MM.1S (cell line): ENCODE measurements around the gene RCE1.
"Not testable (repeated sequence)": the region's sequence is repeated elsewhere in the genome, so short reads cannot be mapped to it uniquely, and the experiment has no call there.

ENCODE experiments used
- DNase-seq: peaks from one replicate; pipeline ENCODE4 v3.0.0-alpha.2; 2015
- H2AFZ ChIP-seq: fragments of 300-600 bp; sonication (generic); 2 replicates; pipeline ENCODE4 v1.6.0; 2016; ENCODE audit warnings: antibody characterized with exemption, low read length
- H3F3A ChIP-seq: fragments of 300-600 bp; sonication (generic); 2 replicates; pipeline ENCODE4 v1.6.1; 2016; ENCODE audit warnings: mild to moderate bottlenecking, antibody characterized with exemption, low read length, moderate library complexity, mixed read lengths; ENCODE audit not compliant: insufficient read depth
- H3K27ac ChIP-seq: fragments of 300-600 bp; sonication (generic); 2 replicates; pipeline ENCODE4 v1.5.1; 2016; ENCODE audit warnings: mild to moderate bottlenecking, low read length
- H3K27me3 ChIP-seq: fragments of 300-600 bp; sonication (generic); replicated peaks from 2 replicates; pipeline ENCODE4 v1.6.0; 2016; ENCODE audit warnings: low read length; ENCODE audit not compliant: insufficient read depth
- H3K36me3 ChIP-seq: fragments of 300-600 bp; sonication (generic); replicated peaks from 2 replicates; pipeline ENCODE4 v1.6.1; 2016; ENCODE audit warnings: mild to moderate bottlenecking, low read length, mixed read lengths; ENCODE audit not compliant: insufficient read depth
- H3K4me1 ChIP-seq: fragments of 300-600 bp; sonication (generic); 2 replicates; pipeline ENCODE4 v1.6.1; 2016; ENCODE audit warnings: low read length, mixed read lengths
- H3K4me2 ChIP-seq: fragments of 300-600 bp; sonication (generic); 2 replicates; pipeline ENCODE4 v1.6.0; 2016; ENCODE audit warnings: low read depth, low read length
- H3K4me3 ChIP-seq: fragments of 300-600 bp; sonication (generic); 2 replicates; pipeline ENCODE4 v1.5.1; 2016; ENCODE audit warnings: low read length, mixed read lengths
- H3K79me2 ChIP-seq: fragments of 300-600 bp; sonication (generic); 2 replicates; pipeline ENCODE4 v1.6.1; 2016; ENCODE audit warnings: mixed run types, low read length, mixed read lengths
- H3K9ac ChIP-seq: fragments of 300-600 bp; sonication (generic); 2 replicates; pipeline ENCODE4 v1.6.1; 2016; ENCODE audit warnings: low read length, mixed read lengths
- H3K9me2 ChIP-seq: fragments of 300-600 bp; sonication (generic); replicated peaks from 2 replicates; pipeline ENCODE4 v1.6.1; 2016; ENCODE audit warnings: mild to moderate bottlenecking, low read length, mixed read lengths; ENCODE audit not compliant: insufficient read depth
- H3K9me3 ChIP-seq: fragments of 300-600 bp; sonication (generic); replicated peaks from 2 replicates; pipeline ENCODE4 v1.6.1; 2016; ENCODE audit warnings: mild to moderate bottlenecking, low read length, mixed read lengths; ENCODE audit not compliant: insufficient read depth
- H4K20me1 ChIP-seq: fragments of 300-600 bp; sonication (generic); 2 replicates; pipeline ENCODE4 v1.6.1; 2016; ENCODE audit warnings: mild to moderate bottlenecking, low read length, moderate library complexity, mixed read lengths; ENCODE audit not compliant: insufficient read depth
- CTCF ChIP-seq: fragments of 300-600 bp; sonication (generic); IDR thresholded peaks from 2 replicates; pipeline ENCODE4 v1.5.1; 2016; ENCODE audit warnings: antibody characterized with exemption, low read length, mixed read lengths
- EZH2 ChIP-seq: fragments of 300-600 bp; sonication (generic); optimal IDR thresholded peaks from 2 replicates; pipeline ENCODE3; 2017; ENCODE audit warnings: low read depth, mild to moderate bottlenecking, antibody characterized with exemption, low read length, mixed read lengths
- EZH2phosphoT487 ChIP-seq: fragments of 300-600 bp; sonication (generic); IDR thresholded peaks from 2 replicates; pipeline ENCODE4 v1.6.1; 2018; ENCODE audit warnings: antibody characterized with exemption, low read length

RCE1 gene

GRCh38 chr11:66820901-66821300, 22.3 kb upstream of the RCE1 start:
- TF ChIP-seq EZH2phosphoT487 (no peak), EZH2 (no peak), CTCF (no peak)
- no peaks in the 10 kb centered on the region for H3K36me3 ChIP-seq
- no peaks in the 10 kb centered on the region for H3K4me1 ChIP-seq
- no peaks in the 10 kb centered on the region for H3K9me2 ChIP-seq
- no peak overlapping the region for H3K27ac ChIP-seq
- no peak overlapping the region for H3K9ac ChIP-seq
- H3K9me3 ChIP-seq, result no peaks in the 10 kb centered on the region
- no peaks in the 10 kb centered on the region for H3K27me3 ChIP-seq
- H3K79me2 ChIP-seq, result no peaks in the 10 kb centered on the region
- no peak overlapping the region for H3K4me3 ChIP-seq
- H2AFZ ChIP-seq, result no peak overlapping the region
- no peaks in the 10 kb centered on the region for H3F3A ChIP-seq
- no peak for DNase-seq
- H4K20me1 ChIP-seq, result no peaks in the 10 kb centered on the region
- no peak overlapping the region for H3K4me2 ChIP-seq

DNA sequence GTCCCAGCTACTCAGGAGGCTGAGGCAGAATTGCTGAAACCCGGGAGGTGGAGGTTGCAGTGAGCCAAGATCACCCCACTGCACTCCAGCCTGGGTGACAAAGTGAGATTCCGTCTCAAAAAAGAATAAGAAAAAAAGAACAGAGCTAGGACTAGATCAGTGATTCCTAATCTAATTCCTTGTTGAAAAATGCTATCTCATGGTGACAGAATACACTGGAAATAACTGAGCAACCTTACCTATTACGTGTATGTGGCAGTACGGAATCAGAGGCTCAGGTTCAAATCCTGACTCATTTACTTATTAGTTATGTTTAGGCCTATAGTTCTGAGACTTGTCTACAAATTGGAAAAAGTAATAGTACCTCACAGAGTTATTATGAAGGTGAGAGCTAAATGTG, 19.5 kb upstream of the RCE1 start:
- no peak for DNase-seq
- Histone ChIP-seq H3K9me2 (no peaks in the 10 kb centered on the region), H3K27ac (no peak overlapping the region), H3K9me3 (no peaks in the 10 kb centered on the region), H3F3A (no peaks in the 10 kb centered on the region), H3K27me3 (no peaks in the 10 kb centered on the region), H3K4me3 (no peak overlapping the region), H3K4me2 (no peak overlapping the region), H3K9ac (no peak overlapping the region), H2AFZ (no peak overlapping the region), H3K4me1 (no peaks in the 10 kb centered on the region), H3K36me3 (no peaks in the 10 kb centered on the region), H4K20me1 (no peaks in the 10 kb centered on the region), H3K79me2 (no peaks in the 10 kb centered on the region)
- TF ChIP-seq EZH2phosphoT487 (no peak), EZH2 (no peak)

- not testable (repeated sequence) for H3K79me2 ChIP-seq, H3K4me3 ChIP-seq, H3K27me3 ChIP-seq, H3K4me1 ChIP-seq, H3K9ac ChIP-seq, H3K9me2 ChIP-seq, DNase-seq, H3K4me2 ChIP-seq, H3K36me3 ChIP-seq, H2AFZ ChIP-seq, H3K9me3 ChIP-seq, H3F3A ChIP-seq, H3K27ac ChIP-seq, H4K20me1 ChIP-seq
Measured at GRCh38 chr11:66824573-66824972, 18.7 kb upstream of the RCE1 start.

- H3F3A ChIP-seq, result no peaks in the 10 kb centered on the region
- 0 out of 2 replicates have a peak, but pooled peaks cover 2% of the 10 kb centered on the region for H3K79me2 ChIP-seq
- no peak overlapping the region for H3K4me3 ChIP-seq
- no peaks in the 10 kb centered on the region for H3K9me3 ChIP-seq
- H4K20me1 ChIP-seq, result no peaks in the 10 kb centered on the region
- H3K4me1 ChIP-seq, result no peaks in the 10 kb centered on the region
- TF ChIP-seq EZH2, result no peak
- no peaks in the 10 kb centered on the region for H3K9me2 ChIP-seq
- DNase-seq, result no peak
- no peaks in the 10 kb centered on the region for H3K27me3 ChIP-seq
- H2AFZ ChIP-seq, result no peak overlapping the region
- no peak overlapping the region for H3K27ac ChIP-seq
- H3K4me2 ChIP-seq, result no peak overlapping the region
- H3K36me3 ChIP-seq, result no peaks in the 10 kb centered on the region
- no peak overlapping the region for H3K9ac ChIP-seq
Measured at GRCh38 chr11:66834539-66834845, 8.7 kb upstream of the RCE1 start.

GRCh38 chr11:66834943-66835342, 8.3 kb upstream of the RCE1 start:
- no peaks in the 10 kb centered on the region for H3K27me3 ChIP-seq
- no peaks in the 10 kb centered on the region for H3F3A ChIP-seq
- H3K27ac ChIP-seq, result no peak overlapping the region
- no peaks in the 10 kb centered on the region for H4K20me1 ChIP-seq
- TF ChIP-seq CTCF (no peak), EZH2 (no peak)
- H2AFZ ChIP-seq, result no peak overlapping the region
- H3K9me3 ChIP-seq, result no peaks in the 10 kb centered on the region
- H3K36me3 ChIP-seq, result no peaks in the 10 kb centered on the region
- H3K4me3 ChIP-seq, result no peak overlapping the region
- H3K4me1 ChIP-seq, result no peaks in the 10 kb centered on the region
- no peaks in the 10 kb centered on the region for H3K9me2 ChIP-seq
- H3K79me2 ChIP-seq, result 0 out of 2 replicates have a peak, but pooled peaks cover 2% of the 10 kb centered on the region
- no peak for DNase-seq
- no peak overlapping the region for H3K4me2 ChIP-seq
- H3K9ac ChIP-seq, result no peak overlapping the region
